Small intestine (tissue), 7 donors: ENCODE data around the gene PAPOLB. TPM values are rescaled to one million over a fixed set of nuclear protein-coding genes. Genes with fewer than 3 reads are reported as not detected.

Experiments
- DNase-seq, 2 donors: peaks; one replicate each; pipeline versions ENCODE4 v3.0.0 to v3.0.0-alpha.2; 2013
- FAIRE-seq: peaks from 2 replicates; lab custom pipeline; 2012; peaks lifted over from hg19 to GRCh38; lab: Jason Lieb, UNC
- H3K27ac ChIP-seq, 3 donors: one replicate each; pipeline ENCODE4 v1.5.1; 2013; ENCODE audit warnings: low read length in 2 of 3, mild to moderate bottlenecking in 2 of 3, control low read depth in 1 of 3, inconsistent platforms in 1 of 3, low read depth in 1 of 3, moderate library complexity in 1 of 3
- H3K27me3 ChIP-seq, 3 donors: one replicate each; pipeline ENCODE4 v1.6.1; 2013; ENCODE audit warnings: low read length in 3 of 3, inconsistent platforms in 1 of 3; ENCODE audit not compliant: control insufficient read depth in 3 of 3, insufficient read depth in 3 of 3
- H3K36me3 ChIP-seq, 3 donors: one replicate each; pipeline ENCODE4 v1.6.1; 2013; ENCODE audit warnings: low read length in 3 of 3, inconsistent platforms in 1 of 3, low read depth in 1 of 3, mild to moderate bottlenecking in 1 of 3, moderate library complexity in 1 of 3; ENCODE audit not compliant: control insufficient read depth in 3 of 3, insufficient read depth in 2 of 3
- H3K4me1 ChIP-seq, 3 donors: one replicate each; pipeline ENCODE4 v1.6.1; 2013; ENCODE audit warnings: low read length in 2 of 3, inconsistent platforms in 1 of 3, low read depth in 1 of 3, mild to moderate bottlenecking in 1 of 3, moderate library complexity in 1 of 3; ENCODE audit not compliant: control insufficient read depth in 3 of 3, insufficient read depth in 2 of 3
- H3K4me3 ChIP-seq, 3 donors: one replicate each; pipeline ENCODE4 v1.5.1; 2013; ENCODE audit warnings: low read length in 3 of 3, control low read depth in 1 of 3, inconsistent platforms in 1 of 3, low read depth in 1 of 3, mild to moderate bottlenecking in 1 of 3, moderate library complexity in 1 of 3
- H3K9me3 ChIP-seq, 2 donors: one replicate each; pipeline ENCODE4 v1.6.1; 2013; ENCODE audit warnings: low read depth in 1 of 2, low read length in 1 of 2; ENCODE audit not compliant: control insufficient read depth in 2 of 2, insufficient read depth in 1 of 2
- WGBS, 3 donors: extraction: QIAGEN DNeasy Blood & Tissue Kit; methylation state at CpG; one replicate each; pipeline ENCODE4 v1.1.7; 2013; 5-methylcytosine and 5-hydroxymethylcytosine counted together
- polyA plus RNA-seq, 4 donors: library from polyadenylated mRNA; stranded (reverse) in 3 of 4; unstranded in 1 of 4; fragments of 200-250 nt in 3 of 4; fragments of 120-200 nt in 1 of 4; gene quantifications; one replicate each; pipeline versions ENCODE4 v1.2.1 to v1.2.3, GENCODE V29; 2013
- donor health status: healthy with polysubstance abuse.
- donor health status: control.
- donor health status: control.
- donor health status: Bipolar disorder and iron deficiency.
- donor health status: healthy.

PAPOLB gene
- polyA plus RNA-seq, 4 donors = 0.03 TPM; not detected in 3

DNA sequence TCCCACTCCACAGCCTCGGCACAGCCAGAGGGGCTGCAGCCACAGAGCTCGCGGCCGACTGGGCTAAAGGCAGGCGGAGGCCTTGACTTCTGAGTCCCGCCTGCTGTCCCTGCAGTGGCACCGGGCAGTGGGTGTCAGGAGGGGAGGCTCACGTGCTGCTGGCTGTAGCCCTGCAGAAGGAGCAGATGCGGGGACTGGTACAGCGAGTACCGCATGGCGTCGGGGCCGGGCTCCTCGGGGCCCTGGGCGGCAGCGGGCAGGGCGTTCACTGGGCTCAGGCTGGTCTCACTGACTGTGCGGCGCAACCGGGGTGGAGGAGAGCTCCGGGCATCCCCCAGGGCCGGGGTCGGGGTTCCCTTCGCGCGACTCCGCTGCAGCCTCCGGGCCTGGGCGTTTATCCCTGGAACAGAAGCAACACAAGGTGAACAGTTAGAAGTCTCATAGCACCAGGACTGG, 25.6 kb downstream of the PAPOLB start:
- DNase-seq (no peak), FAIRE-seq (no peak)
- WGBS, 3 donors = 92 to 94% (median 94%) methylated on average over 26 to 30 of the region's 30 CpGs
- no peaks in the 10 kb centered on the region for H3K36me3 ChIP-seq
- no peak overlapping the region for H3K27ac ChIP-seq
- H3K4me1 ChIP-seq = no peaks in the 10 kb centered on the region
- H3K9me3 ChIP-seq = no peaks in the 10 kb centered on the region
- H3K27me3 ChIP-seq = peaks cover 0 to 3% (median 0%) of the 10 kb centered on the region in 3 donors
- no peak overlapping the region for H3K4me3 ChIP-seq

GRCh38 chr7:4835398-4836205, 26.2 kb downstream of the PAPOLB start:
- Histone ChIP-seq H3K27me3 (peaks cover 0 to 3% (median 0%) of the 10 kb centered on the region in 3 donors), H3K4me1 (no peaks in the 10 kb centered on the region), H3K9me3 (no peaks in the 10 kb centered on the region), H3K4me3 (no peak overlapping the region), H3K27ac (no peak overlapping the region), H3K36me3 (no peaks in the 10 kb centered on the region)
- no peak for DNase-seq
- 81 to 92% (median 84%) methylated on average over 26 to 28 of the region's 28 CpGs for WGBS, 3 donors
- FAIRE-seq = no peak

DNA sequence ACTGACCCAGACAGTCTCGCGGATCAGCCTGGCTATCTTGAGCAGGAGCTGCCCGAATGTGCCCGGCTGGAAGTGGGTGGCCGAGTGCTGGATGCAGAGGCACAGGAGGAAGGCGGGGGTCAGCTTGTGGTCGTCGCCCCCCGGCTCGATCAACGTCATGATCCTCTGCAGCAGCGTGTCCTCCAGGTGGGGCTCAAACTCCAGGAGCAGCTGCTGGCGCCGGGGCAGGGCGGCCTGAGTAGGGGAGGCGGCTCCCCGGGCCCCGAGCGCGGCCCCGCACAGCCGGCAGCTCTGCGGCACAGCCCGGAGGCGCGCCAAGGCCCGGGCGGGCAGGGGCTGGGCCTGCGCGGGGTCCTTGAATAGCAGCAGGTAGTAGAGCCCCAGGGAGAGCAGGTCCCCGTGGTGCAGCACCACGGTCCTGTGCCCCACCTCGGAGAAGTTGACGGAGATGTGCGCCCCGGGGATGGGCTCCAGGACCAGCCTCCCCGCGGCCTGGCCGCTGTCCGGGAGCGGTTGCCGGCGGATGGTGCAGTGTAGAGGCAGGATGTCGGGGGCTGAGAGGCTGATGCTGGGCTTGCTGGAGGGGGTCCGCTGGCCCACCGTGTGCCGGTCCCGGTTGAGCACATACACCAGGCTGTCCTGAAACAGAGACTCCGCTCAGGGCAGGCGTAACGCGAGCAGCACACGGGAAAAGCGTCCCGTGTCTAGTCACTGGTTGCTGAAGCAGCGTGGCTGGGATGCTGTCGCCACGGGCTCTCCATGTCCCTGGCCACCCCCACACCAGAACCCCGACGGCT, 27.0 kb downstream of the PAPOLB start:
- Histone ChIP-seq H3K4me1 (no peaks in the 10 kb centered on the region), H3K4me3 (no peak overlapping the region), H3K27ac (no peak overlapping the region), H3K9me3 (no peaks in the 10 kb centered on the region), H3K36me3 (no peaks in the 10 kb centered on the region), H3K27me3 (peaks cover 0 to 3% (median 0%) of the 10 kb centered on the region in 3 donors)
- FAIRE-seq (no peak), DNase-seq (no peak)
- 91 to 94% (median 92%) methylated on average over 47 to 60 of the region's 60 CpGs for WGBS, 3 donors

DNA sequence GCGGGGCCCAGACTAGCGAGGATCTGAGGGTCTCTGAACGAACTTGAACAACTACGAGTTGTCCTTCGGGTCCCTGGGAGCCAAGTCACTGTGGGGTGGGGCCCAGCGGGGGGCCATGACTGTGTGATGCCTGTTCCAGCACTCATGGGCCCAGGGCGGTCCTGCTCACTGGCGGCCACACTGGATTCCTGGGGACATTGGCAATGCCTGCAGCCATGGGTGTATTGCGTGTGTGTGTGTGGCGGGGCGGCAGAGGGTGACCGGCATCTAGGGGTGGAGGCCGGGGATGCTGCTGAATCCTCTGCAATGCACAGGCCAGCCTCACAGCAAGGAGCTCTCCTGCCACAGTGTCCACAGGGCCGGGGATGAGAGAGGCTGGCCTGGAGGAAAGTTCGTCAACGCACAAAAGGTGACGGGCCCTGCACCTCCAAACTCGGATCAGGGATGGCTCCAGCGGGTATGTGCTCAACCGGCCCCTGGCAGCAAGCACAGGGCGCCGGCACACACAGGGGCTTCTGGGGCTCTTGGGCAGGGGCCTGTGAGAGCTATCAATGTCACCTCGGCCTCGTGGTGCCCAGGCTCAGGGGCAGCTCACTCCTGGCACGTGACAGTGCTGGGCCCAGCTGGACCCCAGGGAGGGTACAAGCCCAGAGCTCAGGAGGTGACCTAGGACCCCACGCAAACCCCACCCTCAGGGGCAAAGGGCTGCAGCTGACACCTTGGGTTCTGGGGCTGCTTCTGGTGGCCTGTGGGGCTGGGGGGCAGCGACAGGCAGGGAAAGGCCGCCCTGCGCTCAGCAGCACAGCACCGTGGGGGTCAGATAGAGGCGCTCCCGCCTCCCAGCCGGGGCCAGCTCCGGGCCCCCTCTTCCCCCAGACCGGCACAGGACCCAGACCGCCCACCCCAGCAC, 27.9 kb downstream of the PAPOLB start:
- 77 to 82% (median 78%) methylated on average over 31 to 36 of the region's 36 CpGs for WGBS, 3 donors
- DNase-seq = no peak
- Histone ChIP-seq H3K27me3 (peaks cover 0 to 3% (median 0%) of the 10 kb centered on the region in 3 donors), H3K9me3 (no peaks in the 10 kb centered on the region), H3K36me3 (no peaks in the 10 kb centered on the region), H3K27ac (no peak overlapping the region), H3K4me1 (no peaks in the 10 kb centered on the region), H3K4me3 (no peak overlapping the region)
- FAIRE-seq = no peak

- Histone ChIP-seq H3K27ac (no peak overlapping the region), H3K4me1 (no peaks in the 10 kb centered on the region), H3K4me3 (no peak overlapping the region), H3K36me3 (no peaks in the 10 kb centered on the region), H3K27me3 (no peaks in the 10 kb centered on the region), H3K9me3 (no peaks in the 10 kb centered on the region)
- WGBS, 3 donors = 80 to 87% (median 80%) methylated on average over 17 of the region's 17 CpGs
- no peak for FAIRE-seq
- DNase-seq = no peak
These were observed 28.7 kb downstream of the PAPOLB start for GRCh38 chr7:4833176-4833575.

DNA sequence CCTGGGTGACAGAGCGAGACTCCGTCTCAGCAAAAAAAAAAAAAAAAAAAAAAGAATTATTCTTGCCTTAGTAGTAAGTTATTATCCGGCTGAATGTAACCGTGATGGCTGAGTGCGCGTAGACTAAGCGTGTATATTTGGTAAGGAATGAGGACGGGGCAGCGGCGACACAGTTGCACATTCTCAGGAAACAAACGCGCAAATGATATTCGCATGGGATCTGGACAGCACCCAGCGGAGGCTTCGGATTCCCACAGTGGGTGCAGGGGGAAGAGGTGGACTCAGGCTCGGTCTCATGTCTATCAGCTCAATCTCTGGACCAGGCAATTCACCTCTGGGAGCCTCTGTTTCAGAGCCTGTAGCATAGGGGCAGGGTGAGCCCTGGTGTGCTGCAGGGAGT, 29.1 kb downstream of the PAPOLB start:
- H3K27me3 ChIP-seq = no peaks in the 10 kb centered on the region
- no peaks in the 10 kb centered on the region for H3K36me3 ChIP-seq
- H3K4me1 ChIP-seq = no peaks in the 10 kb centered on the region
- H3K9me3 ChIP-seq = no peaks in the 10 kb centered on the region
- DNase-seq (no peak), FAIRE-seq (no peak)
- no peak overlapping the region for H3K4me3 ChIP-seq
- no peak overlapping the region for H3K27ac ChIP-seq
- 92 to 94% (median 93%) methylated on average over 14 to 16 of the region's 16 CpGs for WGBS, 3 donors

DNA sequence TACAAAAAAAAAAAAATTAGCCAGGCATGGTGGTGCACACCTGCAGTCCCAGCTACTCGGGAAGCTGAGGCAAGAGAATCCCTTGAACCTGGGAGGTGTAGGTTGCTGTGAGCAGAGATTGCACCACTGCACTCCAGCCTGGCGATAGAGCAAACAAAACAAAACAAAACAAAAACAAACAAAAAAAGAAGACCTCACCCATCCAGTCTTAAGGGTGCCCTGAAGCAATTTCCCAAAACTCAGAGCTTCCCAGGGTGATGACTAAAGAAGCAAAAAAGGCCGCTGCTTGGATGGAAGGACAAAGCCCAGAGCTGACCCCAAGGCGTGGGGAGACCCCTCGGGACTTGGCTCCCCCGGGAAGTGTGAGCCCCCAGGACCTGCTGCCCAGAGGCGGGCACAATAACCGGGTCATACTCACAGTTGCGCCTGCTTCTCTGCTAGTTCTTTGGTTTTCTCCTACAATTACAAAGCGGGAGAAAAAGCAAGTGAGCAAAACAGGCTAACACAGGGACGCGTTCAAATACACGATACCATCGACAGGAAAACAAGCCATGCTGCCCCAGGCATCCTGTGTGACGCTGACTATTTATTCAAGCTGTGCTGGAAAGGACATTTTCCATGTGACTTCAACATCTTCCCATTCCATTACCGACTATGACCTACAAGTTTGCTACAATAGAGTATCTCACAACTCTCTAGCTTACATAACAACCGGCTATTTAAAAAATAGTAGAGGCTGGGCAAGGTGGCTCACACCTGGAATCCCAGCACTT, 29.9 kb downstream of the PAPOLB start:
- Histone ChIP-seq H3K4me3 (no peak overlapping the region), H3K36me3 (no peaks in the 10 kb centered on the region), H3K9me3 (no peaks in the 10 kb centered on the region), H3K27ac (no peak overlapping the region), H3K27me3 (no peaks in the 10 kb centered on the region), H3K4me1 (no peaks in the 10 kb centered on the region)
- DNase-seq = no peak
- FAIRE-seq = no peak
- 84 to 86% (median 85%) methylated on average over 17 of the region's 17 CpGs for whole genome bisulfite sequencing, 3 donors
